Measurements from ENCODE around the gene CARF.

DNA sequence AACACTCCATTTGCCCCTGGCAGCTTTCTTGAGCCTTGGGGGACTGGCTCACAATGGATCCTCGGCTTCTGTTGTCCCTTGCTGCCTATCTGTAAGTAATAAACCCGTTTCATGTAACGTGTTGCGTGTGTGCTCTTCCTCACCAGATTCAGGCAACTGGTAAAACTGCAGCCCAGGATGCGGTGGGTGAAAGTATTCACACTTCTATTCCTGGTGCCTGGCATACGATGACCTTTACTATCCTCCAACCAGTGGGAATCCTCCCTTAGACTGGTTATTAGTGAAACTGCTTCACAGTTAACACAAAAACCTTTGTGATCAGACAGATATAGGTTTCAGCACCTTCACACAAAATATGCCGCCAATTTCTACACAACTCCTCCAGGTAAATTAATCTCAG, 26.9 kb upstream of the CARF start:
- TF ChIP-seq, protein P1, sequence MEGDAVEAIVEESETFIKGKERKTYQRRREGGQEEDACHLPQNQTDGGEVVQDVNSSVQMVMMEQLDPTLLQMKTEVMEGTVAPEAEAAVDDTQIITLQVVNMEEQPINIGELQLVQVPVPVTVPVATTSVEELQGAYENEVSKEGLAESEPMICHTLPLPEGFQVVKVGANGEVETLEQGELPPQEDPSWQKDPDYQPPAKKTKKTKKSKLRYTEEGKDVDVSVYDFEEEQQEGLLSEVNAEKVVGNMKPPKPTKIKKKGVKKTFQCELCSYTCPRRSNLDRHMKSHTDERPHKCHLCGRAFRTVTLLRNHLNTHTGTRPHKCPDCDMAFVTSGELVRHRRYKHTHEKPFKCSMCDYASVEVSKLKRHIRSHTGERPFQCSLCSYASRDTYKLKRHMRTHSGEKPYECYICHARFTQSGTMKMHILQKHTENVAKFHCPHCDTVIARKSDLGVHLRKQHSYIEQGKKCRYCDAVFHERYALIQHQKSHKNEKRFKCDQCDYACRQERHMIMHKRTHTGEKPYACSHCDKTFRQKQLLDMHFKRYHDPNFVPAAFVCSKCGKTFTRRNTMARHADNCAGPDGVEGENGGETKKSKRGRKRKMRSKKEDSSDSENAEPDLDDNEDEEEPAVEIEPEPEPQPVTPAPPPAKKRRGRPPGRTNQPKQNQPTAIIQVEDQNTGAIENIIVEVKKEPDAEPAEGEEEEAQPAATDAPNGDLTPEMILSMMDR (IDR thresholded peaks at IDR 0.05) = no peak
- no peak for TF ChIP-seq EZH2 (IDR thresholded peaks at IDR 0.05; ENCODE audit: borderline replicate concordance, insufficient read depth, low read depth, low read length, poor library complexity, severe bottlenecking)
